Transverse colon (tissue), 3 donors: ENCODE results near the gene NRBF2.

Source experiments
- EP300 ChIP-seq: sonication (generic); formaldehyde crosslinking; IDR thresholded peaks from one replicate; pipeline ENCODE4 v1.6.1; 2017; ENCODE audit warnings: antibody characterized with exemption, low read depth
- POLR2A ChIP-seq: fragments of 450-650 bp; IDR thresholded peaks from one replicate; pipeline ENCODE4 v1.6.1; 2016; ENCODE audit warnings: antibody characterized with exemption, mild to moderate bottlenecking, moderate library complexity
- TF ChIP-seq, protein P1 (sequence below), 5 experiments: fragments of 200-600 bp in 3 of 5; fragments of 450-650 bp in 2 of 5; sonication (generic) in 3 of 5; IDR thresholded peaks; 1 replicate in 2 of 5; 2 replicates in 3 of 5; pipeline ENCODE4 v1.5.1; 2016 to 2017; ENCODE audit warnings: antibody characterized with exemption in 5 of 5, inconsistent platforms in 3 of 5, mild to moderate bottlenecking in 2 of 5, moderate library complexity in 1 of 5

- TF ChIP-seq POLR2A, result no peak
- TF ChIP-seq, protein P1, sequence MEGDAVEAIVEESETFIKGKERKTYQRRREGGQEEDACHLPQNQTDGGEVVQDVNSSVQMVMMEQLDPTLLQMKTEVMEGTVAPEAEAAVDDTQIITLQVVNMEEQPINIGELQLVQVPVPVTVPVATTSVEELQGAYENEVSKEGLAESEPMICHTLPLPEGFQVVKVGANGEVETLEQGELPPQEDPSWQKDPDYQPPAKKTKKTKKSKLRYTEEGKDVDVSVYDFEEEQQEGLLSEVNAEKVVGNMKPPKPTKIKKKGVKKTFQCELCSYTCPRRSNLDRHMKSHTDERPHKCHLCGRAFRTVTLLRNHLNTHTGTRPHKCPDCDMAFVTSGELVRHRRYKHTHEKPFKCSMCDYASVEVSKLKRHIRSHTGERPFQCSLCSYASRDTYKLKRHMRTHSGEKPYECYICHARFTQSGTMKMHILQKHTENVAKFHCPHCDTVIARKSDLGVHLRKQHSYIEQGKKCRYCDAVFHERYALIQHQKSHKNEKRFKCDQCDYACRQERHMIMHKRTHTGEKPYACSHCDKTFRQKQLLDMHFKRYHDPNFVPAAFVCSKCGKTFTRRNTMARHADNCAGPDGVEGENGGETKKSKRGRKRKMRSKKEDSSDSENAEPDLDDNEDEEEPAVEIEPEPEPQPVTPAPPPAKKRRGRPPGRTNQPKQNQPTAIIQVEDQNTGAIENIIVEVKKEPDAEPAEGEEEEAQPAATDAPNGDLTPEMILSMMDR (IDR thresholded peaks at IDR 0.05), result no peak
- TF ChIP-seq EP300, result no peak
Observed at GRCh38 chr10:63192826-63193225, 59.7 kb downstream of the NRBF2 start.
